Omental fat pad (tissue), 4 donors: ENCODE data around the gene TRAPPC12. TPM values are rescaled to one million over a fixed set of nuclear protein-coding genes. Genes with fewer than 3 reads are reported as not detected.
"Not testable (repeated sequence)": the region's sequence is repeated elsewhere in the genome, so short reads cannot be mapped to it uniquely, and the experiment has no call there.

Experiments used
- ATAC-seq: fragments of 150-250 bp; one replicate; pipeline ENCODE4 v1.9.1; 2016; ENCODE audit warnings: mild to moderate bottlenecking, moderate library complexity; ENCODE audit not compliant: low FRiP score
- DNase-seq: peaks from one replicate; pipeline ENCODE4 v3.0.0-alpha.2; 2019; ENCODE audit warnings: low spot score
- CTCF ChIP-seq, 3 donors: fragments of 450-650 bp; IDR thresholded peaks; one replicate each; pipeline ENCODE4 v1.5.1; 2016 to 2017; ENCODE audit warnings: antibody characterized with exemption in 3 of 3, mild to moderate bottlenecking in 3 of 3, moderate library complexity in 2 of 3
- total RNA-seq, 4 donors: library from RNA; depleted of rRNA; stranded (reverse); fragments of >200 nt; gene quantifications; one replicate each; pipeline ENCODE4 v1.1.0, GENCODE V29; 2016

The TRAPPC12 gene
- total RNA-seq, 4 donors from 2014 or later: 39.3 to 92.1 (median 53.9) TPM

- no peak for TF ChIP-seq CTCF (IDR thresholded peaks at IDR 0.05)
- DNase-seq: no peak
- no peak for ATAC-seq
Measured at GRCh38 chr2:3368261-3368722, 11.2 kb upstream of the TRAPPC12 start.

GRCh38 chr2:3369340-3370181, 9.9 kb upstream of the TRAPPC12 start:
- ATAC-seq, DNase-seq: not testable (repeated sequence)

- no peak for TF ChIP-seq CTCF (IDR thresholded peaks at IDR 0.05)
- ATAC-seq (no peak), DNase-seq (no peak)
Measured at GRCh38 chr2:3376821-3377220, 2.7 kb upstream of the TRAPPC12 start.

- peak; percentile 3 for ATAC-seq
- no peak for TF ChIP-seq CTCF (IDR thresholded peaks at IDR 0.05)
- no peak for DNase-seq
Measured at GRCh38 chr2:3377279-3377611, 2.2 kb upstream of the TRAPPC12 start.

- DNase-seq (peak; percentile 97), ATAC-seq (peak; percentile 91)
- no peak for TF ChIP-seq CTCF (IDR thresholded peaks at IDR 0.05)
Measured at GRCh38 chr2:3377612-3378432, 1.7 kb upstream of the TRAPPC12 start, which contains the start of gene EIPR1. TSS of gene EIPR1 (minus strand) at chr2:3377818. CDS start at chr2:3377689, 129 bp downstream.

- no peak for TF ChIP-seq CTCF (IDR thresholded peaks at IDR 0.05)
- no peak for ATAC-seq
Measured at GRCh38 chr2:3379339-3379646, 201 bp upstream of the TRAPPC12 start.

GRCh38 chr2:3386448-3386958, 7.0 kb downstream of the TRAPPC12 start:
- no peak for TF ChIP-seq CTCF (IDR thresholded peaks at IDR 0.05)
- ATAC-seq (no peak), DNase-seq (no peak)

More at GRCh38 chr2:3379339-3379646, 201 bp upstream of the TRAPPC12 start:
- no peak for DNase-seq
